Endothelial cell of umbilical vein (primary cell): ENCODE data around the gene LATS2. TPM values are rescaled to one million over a fixed set of nuclear protein-coding genes. Genes with fewer than 3 reads are reported as not detected.

ENCODE experiments used
- BruUV-seq: library from RNA; stranded (reverse); fragments of 400-500 nt; replicated peaks from 2 replicates; lab custom pipeline; 2021; lab: Mats Ljungman, UMichigan
- CTCF ChIA-PET: fragments of 300-600, 350-600 bp; sonication (Branson Sonifier 250); formaldehyde crosslinking; loops from one replicate; lab custom pipeline; 2021; ENCODE audit warnings: antibody characterized with exemption, inconsistent platforms; lab: Charles Lee
- POLR2A ChIA-PET: fragments of 300-600, 350-600 bp; sonication (Branson Sonifier 250); formaldehyde crosslinking; loops from one replicate; lab custom pipeline; 2021; ENCODE audit warnings: antibody characterized with exemption, inconsistent platforms; lab: Charles Lee
- DNase-seq: peaks from one replicate; pipeline ENCODE4 v3.0.0-alpha.2; 2011; ENCODE audit warnings: low read depth, low spot score
- FAIRE-seq: peaks from 2 replicates; lab custom pipeline; 2011; peaks lifted over from hg19 to GRCh38; lab: Jason Lieb, UNC
- H2AFZ ChIP-seq: 2 replicates; pipeline ENCODE4 v1.6.0; 2012; ENCODE audit warnings: low read depth, low read length, control low read depth, inconsistent platforms
- H3K27ac ChIP-seq: 2 replicates; pipeline ENCODE4 v1.5.1; 2011; ENCODE audit warnings: low read depth, mild to moderate bottlenecking, control low read depth, low read length, moderate library complexity; ENCODE audit not compliant: insufficient read depth
- H3K27me3 ChIP-seq, 2 experiments: 2 replicates each; pipeline versions ENCODE4 v1.6.0 to v1.6.1; 2011; ENCODE audit warnings: low read length in 2 of 2, mixed read lengths in 1 of 2; ENCODE audit not compliant: control insufficient read depth in 2 of 2, insufficient read depth in 2 of 2
- H3K36me3 ChIP-seq, 2 experiments: 2 replicates in 1 of 2; 3 replicates in 1 of 2; pipeline ENCODE4 v1.5.1; 2011; ENCODE audit warnings: low read length in 2 of 2, mild to moderate bottlenecking in 1 of 2, moderate library complexity in 1 of 2; ENCODE audit not compliant: control insufficient read depth in 2 of 2, insufficient read depth in 2 of 2; ENCODE audit errors: extremely low read depth in 1 of 2
- H3K4me1 ChIP-seq: 3 replicates; pipeline ENCODE4 v1.5.1; 2011; ENCODE audit warnings: mild to moderate bottlenecking, low read length; ENCODE audit not compliant: control insufficient read depth, insufficient read depth; ENCODE audit errors: extremely low read depth
- H3K4me2 ChIP-seq: 2 replicates; pipeline ENCODE4 v1.6.1; 2011; ENCODE audit warnings: low read length, control low read depth, mixed read lengths; ENCODE audit not compliant: insufficient read depth
- H3K4me3 ChIP-seq, 3 experiments: fragments of 200-600 bp in 1 of 3; sonication (generic), shearing (Covaris generic) in 1 of 3; replicated peaks in 1 of 3; 2 replicates each; pipeline ENCODE4 v1.5.1; 2011 to 2016; ENCODE audit warnings: control low read depth in 3 of 3, low read length in 3 of 3, mild to moderate bottlenecking in 2 of 3, inconsistent platforms in 1 of 3, low read depth in 1 of 3, moderate library complexity in 1 of 3; ENCODE audit not compliant: insufficient read depth in 1 of 3
- H3K79me2 ChIP-seq: 2 replicates; pipeline ENCODE4 v1.6.0; 2012; ENCODE audit warnings: low read length, inconsistent platforms; ENCODE audit not compliant: control insufficient read depth, insufficient read depth
- H3K9ac ChIP-seq: replicated peaks from 2 replicates; pipeline ENCODE3; 2011; ENCODE audit warnings: low read length, control low read depth; ENCODE audit not compliant: insufficient read depth; ENCODE audit errors: extremely low read depth
- H3K9me1 ChIP-seq: replicated peaks from 3 replicates; pipeline ENCODE4 v1.6.0; 2011; ENCODE audit warnings: mild to moderate bottlenecking, low read length; ENCODE audit not compliant: control insufficient read depth, insufficient read depth; ENCODE audit errors: extremely low read depth
- H3K9me3 ChIP-seq: replicated peaks from 2 replicates; pipeline ENCODE4 v1.5.1; 2012; ENCODE audit warnings: low read length, inconsistent platforms; ENCODE audit not compliant: control insufficient read depth, insufficient read depth
- H4K20me1 ChIP-seq: replicated peaks from 2 replicates; pipeline ENCODE3; 2011; ENCODE audit warnings: mild to moderate bottlenecking, low read length; ENCODE audit not compliant: control insufficient read depth, insufficient read depth; ENCODE audit errors: extremely low read depth
- EZH2 ChIP-seq: IDR thresholded peaks from 2 replicates; pipeline ENCODE4 v1.6.1; 2012; ENCODE audit warnings: borderline replicate concordance, low read depth, mild to moderate bottlenecking, moderate library complexity, low read length, inconsistent platforms; ENCODE audit not compliant: severe bottlenecking
- FOS ChIP-seq: IDR thresholded peaks from 2 replicates; pipeline ENCODE4 v1.6.1; 2011; ENCODE audit warnings: mild to moderate bottlenecking, low read length, moderate library complexity, borderline replicate concordance; ENCODE audit not compliant: insufficient read depth
- GATA2 ChIP-seq: IDR thresholded peaks from 2 replicates; pipeline ENCODE4 v1.7.0; 2011; ENCODE audit warnings: low read depth, mild to moderate bottlenecking, moderate library complexity, mixed read lengths, low read length; ENCODE audit not compliant: insufficient read length, insufficient read depth
- JUN ChIP-seq: IDR thresholded peaks from 2 replicates; pipeline ENCODE4 v1.6.1; 2011; ENCODE audit warnings: borderline replicate concordance, low read depth; ENCODE audit not compliant: insufficient read length, insufficient read depth
- MYC ChIP-seq: IDR thresholded peaks from one replicate; pipeline ENCODE4 v1.6.1; 2011; ENCODE audit warnings: mild to moderate bottlenecking, low read depth, low read length
- POLR2A ChIP-seq: IDR thresholded peaks from 2 replicates; pipeline ENCODE4 v1.6.1; 2012; ENCODE audit warnings: low read depth, mild to moderate bottlenecking, control low read depth, low read length
- POLR2AphosphoS5 ChIP-seq: IDR thresholded peaks from 2 replicates; pipeline ENCODE4 v1.6.1; 2012; ENCODE audit warnings: low read depth, mild to moderate bottlenecking, control low read depth, low read length, moderate library complexity; ENCODE audit not compliant: insufficient read depth
- dilution Hi-C: fragments of 300-500 bp; cut with MboI; formaldehyde crosslinking; loops from one replicate; pipeline ENCODE4 v1.15.0; 2019; ENCODE audit warnings: low sequenced_read_pairs; ENCODE audit not compliant: extremely low pct_ligation_motif_present
- intact Hi-C: fragments of 100-400 bp; cut with micrococcal nuclease; formaldehyde crosslinking; loops from one replicate; pipeline ENCODE4 v1.10.0; 2022
- polyA plus RNA-seq, 4 experiments: library from polyadenylated mRNA; depleted of rRNA in 3 of 4; stranded (reverse) in 3 of 4; unstranded in 1 of 4; fragments of >200 nt; gene quantifications; 2 replicates each; pipeline versions ENCODE4 v1.2.1 to v1.2.3, GENCODE V29; 2011 to 2012; ENCODE audit warnings: missing spikeins in 1 of 4
- total RNA-seq: library from RNA; stranded (reverse); gene quantifications from 2 replicates; pipeline ENCODE4 v1.2.3, GENCODE V29; 2021
- TF ChIP-seq, protein P1 (sequence below), 2 donors: IDR thresholded peaks; 1 replicate in 1 of 2; 2 replicates in 1 of 2; pipeline ENCODE4 v1.5.1; 2011; ENCODE audit warnings: low read length in 2 of 2, mild to moderate bottlenecking in 2 of 2, moderate library complexity in 2 of 2, control low read depth in 1 of 2, inconsistent platforms in 1 of 2, low read depth in 1 of 2; ENCODE audit not compliant: insufficient read depth in 1 of 2; ENCODE audit errors: extremely low read depth in 1 of 2
- TF ChIP-seq, protein P2 (sequence below): IDR thresholded peaks from 2 replicates; pipeline ENCODE4 v1.6.1; 2011; ENCODE audit not compliant: insufficient read depth, insufficient read length

Gene LATS2
- total and polyA plus RNA-seq, 2 donors (not counting 3 experiments of a cell fraction or from before 2014, with no cell fraction given) = 33.5 to 67.6 TPM

DNA sequence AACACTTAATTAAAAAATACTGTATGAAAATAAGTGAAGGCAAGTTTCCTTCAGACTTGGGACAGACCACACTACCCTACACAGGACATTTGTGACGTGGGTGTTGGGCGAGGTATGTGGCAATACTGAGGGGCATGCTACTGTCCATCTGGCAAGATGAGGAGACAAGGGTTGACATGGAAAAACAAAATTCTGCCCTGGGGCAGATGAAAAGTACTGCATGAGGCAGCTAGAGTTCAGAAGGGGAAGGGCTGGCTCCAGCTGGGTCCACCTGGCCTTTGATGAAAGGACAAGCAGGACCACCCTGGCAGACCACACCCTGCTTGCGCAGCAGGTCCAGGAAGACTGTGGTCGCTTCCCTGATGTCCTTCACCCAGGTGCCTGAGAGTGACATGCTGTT is 43.2 kb downstream of the LATS2 start:
- H3K79me2 ChIP-seq = peaks cover 87% of the 10 kb centered on the region
- no peak overlapping the region for H2AFZ ChIP-seq
- H3K4me3 ChIP-seq = no peak overlapping the region
- H3K4me1 ChIP-seq = peaks cover 47% of the 10 kb centered on the region
- no peaks in the 10 kb centered on the region for H3K27me3 ChIP-seq
- H3K9me3 ChIP-seq = no peaks in the 10 kb centered on the region
- no peaks in the 10 kb centered on the region for H3K9me1 ChIP-seq
- CTCF ChIA-PET = interaction anchor here (0.8 to 2.5 kb wide), 5 partner anchors 16 to 74 kb away, joined by 3 to 10 read pairs (median 4); no protein-coding TSS in a partner anchor
- H3K27ac ChIP-seq = peak overlapping the region; percentile 87
- FAIRE-seq = no peak
- H3K4me2 ChIP-seq = no peak overlapping the region
- TF ChIP-seq, protein P1, sequence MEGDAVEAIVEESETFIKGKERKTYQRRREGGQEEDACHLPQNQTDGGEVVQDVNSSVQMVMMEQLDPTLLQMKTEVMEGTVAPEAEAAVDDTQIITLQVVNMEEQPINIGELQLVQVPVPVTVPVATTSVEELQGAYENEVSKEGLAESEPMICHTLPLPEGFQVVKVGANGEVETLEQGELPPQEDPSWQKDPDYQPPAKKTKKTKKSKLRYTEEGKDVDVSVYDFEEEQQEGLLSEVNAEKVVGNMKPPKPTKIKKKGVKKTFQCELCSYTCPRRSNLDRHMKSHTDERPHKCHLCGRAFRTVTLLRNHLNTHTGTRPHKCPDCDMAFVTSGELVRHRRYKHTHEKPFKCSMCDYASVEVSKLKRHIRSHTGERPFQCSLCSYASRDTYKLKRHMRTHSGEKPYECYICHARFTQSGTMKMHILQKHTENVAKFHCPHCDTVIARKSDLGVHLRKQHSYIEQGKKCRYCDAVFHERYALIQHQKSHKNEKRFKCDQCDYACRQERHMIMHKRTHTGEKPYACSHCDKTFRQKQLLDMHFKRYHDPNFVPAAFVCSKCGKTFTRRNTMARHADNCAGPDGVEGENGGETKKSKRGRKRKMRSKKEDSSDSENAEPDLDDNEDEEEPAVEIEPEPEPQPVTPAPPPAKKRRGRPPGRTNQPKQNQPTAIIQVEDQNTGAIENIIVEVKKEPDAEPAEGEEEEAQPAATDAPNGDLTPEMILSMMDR (IDR thresholded peaks at IDR 0.05; ENCODE audit: extremely low read depth in 1 of 2, insufficient read depth in 1 of 2, low read depth in 1 of 2, low read length in 2 of 2) = no peak
- TF ChIP-seq POLR2A (no peak), MYC (no peak), FOS (no peak), JUN (no peak), POLR2AphosphoS5 (no peak), GATA2 (no peak), EZH2 (no peak)
- TF ChIP-seq, protein P2, sequence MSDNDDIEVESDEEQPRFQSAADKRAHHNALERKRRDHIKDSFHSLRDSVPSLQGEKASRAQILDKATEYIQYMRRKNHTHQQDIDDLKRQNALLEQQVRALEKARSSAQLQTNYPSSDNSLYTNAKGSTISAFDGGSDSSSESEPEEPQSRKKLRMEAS = no peak
- intact Hi-C loops (no loop called here), dilution Hi-C loops (no loop called here)
- BruUV-seq = no TSS peak
- POLR2A ChIA-PET = no interaction called here
- H3K9ac ChIP-seq = no peak overlapping the region
- peaks cover 2 to 6% of the 10 kb centered on the region in 2 experiments for H3K36me3 ChIP-seq
- DNase-seq = no peak
- peaks cover 5% of the 10 kb centered on the region for H4K20me1 ChIP-seq
